GM18909 (cell line): ENCODE results near the gene KNSTRN.

Experiments used
- ATAC-seq: cut with Tn5 transposase; IDR thresholded peaks from one replicate; pipeline ENCODE4 v1.9.1; 2021; ENCODE audit warnings: mild to moderate bottlenecking; ENCODE audit not compliant: unreplicated experiment, poor library complexity

The KNSTRN gene

DNA sequence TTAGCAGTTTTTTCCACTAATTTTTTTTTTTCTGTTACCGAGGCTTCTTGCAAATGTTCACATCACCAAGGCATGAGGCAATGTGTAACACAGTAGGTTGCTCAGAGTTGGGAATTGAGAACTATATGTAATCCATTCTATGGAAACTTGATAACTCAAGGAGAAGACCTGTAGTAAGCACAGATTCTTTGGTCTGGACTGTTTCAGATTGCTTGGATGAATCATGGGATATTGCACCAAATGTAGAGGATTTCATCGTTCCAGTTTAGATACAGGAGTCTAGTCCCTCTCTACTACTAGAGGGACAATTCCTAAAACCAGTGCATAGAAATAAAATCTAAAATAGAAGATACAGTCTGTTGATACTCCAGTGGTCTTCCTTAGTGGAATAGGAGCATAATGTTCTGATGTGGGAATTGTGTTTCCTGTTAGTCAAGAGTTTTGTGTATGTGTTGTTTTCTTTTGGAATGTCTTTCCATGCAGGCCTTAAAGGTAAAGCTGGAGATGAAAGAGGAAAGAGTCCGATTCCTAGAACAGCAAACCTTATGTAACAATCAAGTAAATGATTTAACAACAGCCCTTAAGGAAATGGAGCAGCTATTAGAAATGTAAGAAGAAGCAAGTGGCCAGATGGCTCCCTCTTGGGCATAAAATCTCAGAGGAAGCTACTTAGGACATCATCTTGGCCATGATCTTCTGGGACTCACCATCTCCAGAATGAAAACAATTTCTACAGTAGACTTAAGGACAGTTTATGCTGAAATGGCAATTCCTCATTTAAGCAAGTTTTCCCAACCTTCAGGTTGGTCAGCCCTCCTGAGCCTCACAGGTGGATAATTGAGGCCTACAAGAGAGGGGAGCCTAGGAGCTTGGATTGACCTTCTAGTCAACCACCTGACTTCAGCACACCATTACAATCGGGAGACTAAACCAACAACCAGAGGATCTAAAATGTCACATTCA lies 10.7 kb downstream of the KNSTRN start:
- no peak for ATAC-seq

GRCh38 chr15:40397688-40398412 lies 15.3 kb downstream of the KNSTRN start:
- ATAC-seq: no peak

- peak; percentile 77 for ATAC-seq
Observed at GRCh38 chr15:40398413-40398873, 15.9 kb downstream of the KNSTRN start.

- ATAC-seq: no peak
Observed at GRCh38 chr15:40399370-40399769, 16.8 kb downstream of the KNSTRN start.

- ATAC-seq: peak; percentile 91
Observed at GRCh38 chr15:40405501-40406381, 23.2 kb downstream of the KNSTRN start, which contains the start of gene IVD. Gene IVD (plus strand): TSS chr15:40405795. CDS start chr15:40405828, 33 bp downstream.

- ATAC-seq: no peak
Observed at GRCh38 chr15:40407330-40407990, 24.9 kb downstream of the KNSTRN start.

- ATAC-seq: no peak
Observed at GRCh38 chr15:40409366-40409765, 26.8 kb downstream of the KNSTRN start.

DNA sequence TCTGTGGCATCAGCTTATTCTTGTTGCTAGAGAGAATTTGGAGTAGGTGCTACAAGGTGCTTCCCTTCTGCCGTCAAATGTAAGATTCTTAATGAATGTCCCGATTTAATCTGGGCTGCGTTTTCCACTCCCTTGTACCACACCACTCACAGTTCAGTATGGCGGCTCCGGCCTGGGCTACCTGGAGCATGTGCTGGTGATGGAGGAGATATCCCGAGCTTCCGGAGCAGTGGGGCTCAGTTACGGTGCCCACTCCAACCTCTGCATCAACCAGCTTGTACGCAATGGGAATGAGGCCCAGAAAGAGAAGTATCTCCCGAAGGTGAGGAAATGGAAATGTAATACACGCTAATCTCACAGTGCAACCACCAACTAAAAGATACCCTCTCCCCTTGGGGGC lies 28.0 kb downstream of the KNSTRN start:
- ATAC-seq: no peak

- ATAC-seq: no peak
Observed at GRCh38 chr15:40412095-40412759, 29.7 kb downstream of the KNSTRN start.

GRCh38 chr15:40413036-40413435 lies 30.5 kb downstream of the KNSTRN start:
- ATAC-seq: no peak

GRCh38 chr15:40414816-40415215 lies 32.3 kb downstream of the KNSTRN start:
- no peak for ATAC-seq

DNA sequence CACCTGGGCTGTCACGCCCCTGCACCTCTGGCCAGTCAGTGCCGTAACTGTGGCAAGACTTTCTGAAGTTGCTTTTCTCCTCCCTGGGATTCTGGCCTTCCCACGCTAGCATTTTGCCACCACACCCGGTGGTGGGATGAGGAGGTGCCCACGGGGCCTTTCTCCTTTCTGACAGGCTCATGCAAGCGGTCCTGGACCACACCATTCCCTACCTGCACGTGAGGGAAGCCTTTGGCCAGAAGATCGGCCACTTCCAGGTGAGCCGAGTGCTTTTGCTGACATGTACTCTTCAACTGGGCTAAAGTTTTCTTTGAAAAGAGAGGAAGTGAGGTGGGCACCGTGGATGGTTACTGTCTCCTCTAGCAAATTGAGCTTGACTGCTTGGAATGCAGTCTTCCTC lies 32.7 kb downstream of the KNSTRN start:
- no peak for ATAC-seq

GRCh38 chr15:40416056-40416455 lies 33.5 kb downstream of the KNSTRN start:
- ATAC-seq: no peak

GRCh38 chr15:40418126-40418525 lies 35.6 kb downstream of the KNSTRN start:
- ATAC-seq: no peak

DNA sequence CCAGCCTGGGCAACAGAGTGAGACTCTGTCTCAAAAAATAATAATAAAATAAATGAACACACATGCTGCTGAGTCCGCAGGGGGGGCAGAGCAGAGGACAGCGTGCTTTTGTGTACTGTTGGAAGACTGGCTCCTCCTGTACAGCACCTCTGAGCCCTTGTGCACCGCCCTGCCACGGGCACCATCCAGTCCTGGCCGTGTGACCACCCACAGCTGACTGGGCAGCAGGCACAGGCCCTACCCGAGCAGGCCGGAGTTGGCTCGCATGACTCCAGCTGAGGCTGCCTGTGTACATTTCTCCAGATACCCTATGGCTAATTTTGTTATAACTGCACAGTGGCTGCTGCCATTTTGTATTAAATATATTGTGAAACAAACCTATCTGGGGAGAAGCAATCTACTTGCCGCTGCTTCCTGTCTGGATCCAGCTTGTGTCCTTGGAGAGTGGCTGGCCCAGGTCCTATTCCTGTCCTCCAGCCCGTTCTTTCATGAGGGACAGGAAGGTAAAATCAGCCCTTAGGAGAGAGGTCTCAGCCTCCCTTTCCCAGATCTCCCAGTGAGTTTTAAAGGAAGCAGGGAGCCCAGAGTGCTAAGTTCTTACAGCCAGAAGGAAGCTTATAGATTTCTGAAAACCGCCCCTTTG lies 37.7 kb downstream of the KNSTRN start:
- no peak for ATAC-seq

GRCh38 chr15:40420793-40421192 lies 38.3 kb downstream of the KNSTRN start:
- no peak for ATAC-seq

DNA sequence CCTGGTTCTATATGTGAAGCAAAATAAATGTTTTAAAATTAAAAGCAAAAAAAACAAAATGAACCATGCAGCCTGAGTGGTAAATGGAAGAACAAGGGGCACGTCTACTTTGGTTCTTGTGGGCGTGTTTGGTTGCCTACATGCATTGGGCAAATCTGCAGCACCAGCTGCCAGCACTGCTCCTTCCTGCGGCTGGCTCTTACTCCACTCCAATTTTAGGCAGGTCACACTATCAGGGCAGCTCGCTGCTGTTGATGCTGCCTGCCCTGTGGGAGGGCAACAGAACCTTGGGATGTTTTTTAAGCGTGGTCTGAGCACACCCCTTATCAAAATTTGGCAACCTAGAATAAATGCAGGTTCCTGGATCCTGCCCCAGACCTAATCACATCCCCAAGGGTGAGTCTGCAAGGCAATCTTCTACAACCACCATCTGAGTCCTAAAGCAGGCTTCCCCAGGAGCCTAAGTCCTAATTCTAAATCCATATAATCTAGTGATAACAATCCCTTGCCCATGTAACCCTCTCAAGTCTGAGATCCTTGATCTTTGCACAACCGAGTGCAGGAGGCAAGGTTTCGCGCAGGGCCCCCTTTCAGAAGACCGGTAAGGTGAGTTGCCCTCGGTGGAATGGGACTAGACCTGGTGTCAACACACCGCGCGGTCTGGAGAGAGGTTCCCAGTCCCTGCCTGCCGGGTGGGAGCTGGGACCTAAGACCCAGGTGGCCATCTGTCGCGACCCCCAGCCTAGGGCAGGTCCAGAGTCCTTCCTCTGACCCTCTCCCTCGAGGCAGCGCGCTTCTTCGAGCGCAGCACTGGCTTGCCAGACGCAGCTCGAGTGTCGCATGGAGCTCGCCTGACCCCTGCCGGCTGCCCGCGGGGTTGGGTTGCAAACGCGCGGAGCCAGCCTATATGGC lies 39.0 kb downstream of the KNSTRN start:
- ATAC-seq: peak; percentile 74
